H1 (cell line): ENCODE results near the gene SDF2L1. TPM values are rescaled to one million over a fixed set of nuclear protein-coding genes. Genes with fewer than 3 reads are reported as not detected.

Source experiments
- CBX5 ChIP-seq: fragments of 300-800, 300-1000 bp; sonication (generic); IDR thresholded peaks from 2 replicates; pipeline ENCODE4 v1.7.1; 2016; ENCODE audit warnings: antibody characterized with exemption, low read length, low read depth
- CHD2 ChIP-seq: IDR thresholded peaks from 2 replicates; pipeline ENCODE4 v1.6.1; 2012; ENCODE audit warnings: low read length, improper control_type of control experiment
- KDM5A ChIP-seq: fragments of 200-600 bp; IDR thresholded peaks from 2 replicates; pipeline ENCODE4 v1.7.1; 2012; ENCODE audit warnings: mild to moderate bottlenecking, low read length, inconsistent platforms, mixed read lengths
- USF2 ChIP-seq: IDR thresholded peaks from 2 replicates; pipeline ENCODE4 v1.6.1; 2011; ENCODE audit warnings: low read length, improper control_type of control experiment
- polyA plus RNA-seq, 7 experiments: library from polyadenylated mRNA; depleted of rRNA in 3 of 7; stranded (reverse) in 5 of 7; unstranded in 2 of 7; fragments of >200 nt in 5 of 7; fragments of 200-250 nt in 2 of 7; gene quantifications; 1 replicate in 5 of 7; 2 replicates in 1 of 7; 4 replicates in 1 of 7; pipeline versions ENCODE4 v1.2.1 to v1.2.3, GENCODE V29; 2011 to 2013; ENCODE audit warnings: missing spikeins in 2 of 7, mixed read lengths in 2 of 7
- total RNA-seq: library from RNA; stranded (reverse); fragmentation: NEBNext Ultra II Directional; extraction: Animal tissue kit (Norgen Biotek cat#: 25700); gene quantifications from 2 replicates; pipeline ENCODE4 v1.2.1, GENCODE V29; 2021
- TF ChIP-seq, protein P1 (sequence below): fragments of 300-600 bp; sonication (generic); IDR thresholded peaks from 2 replicates; pipeline ENCODE4 v1.7.1; 2012; ENCODE audit warnings: low read length, moderate library complexity, mild to moderate bottlenecking, inconsistent platforms; ENCODE audit not compliant: insufficient replicate concordance

SDF2L1 gene
- total and polyA plus RNA-seq, 2 of the 8 experiments (the other 6 are each of a cell fraction or from before 2014, with no cell fraction given), result 51.1 to 59.6 TPM

DNA sequence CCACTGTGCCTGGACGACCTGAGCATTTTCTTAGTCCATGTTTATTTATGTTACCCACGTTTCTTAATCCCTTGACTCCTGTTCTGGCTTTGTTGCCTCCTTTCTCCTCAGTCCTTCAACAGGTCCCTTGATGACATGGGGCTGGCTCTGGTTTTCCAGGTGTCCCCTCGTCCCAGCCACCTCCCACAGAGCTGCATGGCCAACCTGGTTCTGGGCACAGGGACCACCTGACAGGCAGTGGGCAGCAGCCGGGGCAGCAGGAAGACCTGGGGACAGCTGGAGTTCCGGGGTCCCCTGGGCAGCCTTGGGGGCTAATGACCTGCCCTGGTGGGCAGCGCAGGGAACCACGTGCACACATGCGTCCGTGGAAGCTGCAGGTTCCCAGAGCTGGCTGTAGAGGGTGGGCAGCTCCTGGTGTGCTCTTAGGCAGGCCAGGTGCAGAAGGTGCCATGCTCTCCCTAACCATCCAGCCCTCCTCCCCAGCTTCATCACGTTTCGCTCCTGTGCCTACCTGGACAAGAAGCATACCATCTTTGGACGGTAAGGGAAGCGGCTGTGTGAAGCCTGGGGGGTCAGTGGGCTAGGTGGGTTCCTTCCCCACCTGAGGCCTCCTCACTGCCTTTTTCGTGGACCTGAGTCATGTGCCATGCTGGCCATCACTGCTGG is 51.4 kb downstream of the SDF2L1 start (continued):
- TF ChIP-seq, protein P1, sequence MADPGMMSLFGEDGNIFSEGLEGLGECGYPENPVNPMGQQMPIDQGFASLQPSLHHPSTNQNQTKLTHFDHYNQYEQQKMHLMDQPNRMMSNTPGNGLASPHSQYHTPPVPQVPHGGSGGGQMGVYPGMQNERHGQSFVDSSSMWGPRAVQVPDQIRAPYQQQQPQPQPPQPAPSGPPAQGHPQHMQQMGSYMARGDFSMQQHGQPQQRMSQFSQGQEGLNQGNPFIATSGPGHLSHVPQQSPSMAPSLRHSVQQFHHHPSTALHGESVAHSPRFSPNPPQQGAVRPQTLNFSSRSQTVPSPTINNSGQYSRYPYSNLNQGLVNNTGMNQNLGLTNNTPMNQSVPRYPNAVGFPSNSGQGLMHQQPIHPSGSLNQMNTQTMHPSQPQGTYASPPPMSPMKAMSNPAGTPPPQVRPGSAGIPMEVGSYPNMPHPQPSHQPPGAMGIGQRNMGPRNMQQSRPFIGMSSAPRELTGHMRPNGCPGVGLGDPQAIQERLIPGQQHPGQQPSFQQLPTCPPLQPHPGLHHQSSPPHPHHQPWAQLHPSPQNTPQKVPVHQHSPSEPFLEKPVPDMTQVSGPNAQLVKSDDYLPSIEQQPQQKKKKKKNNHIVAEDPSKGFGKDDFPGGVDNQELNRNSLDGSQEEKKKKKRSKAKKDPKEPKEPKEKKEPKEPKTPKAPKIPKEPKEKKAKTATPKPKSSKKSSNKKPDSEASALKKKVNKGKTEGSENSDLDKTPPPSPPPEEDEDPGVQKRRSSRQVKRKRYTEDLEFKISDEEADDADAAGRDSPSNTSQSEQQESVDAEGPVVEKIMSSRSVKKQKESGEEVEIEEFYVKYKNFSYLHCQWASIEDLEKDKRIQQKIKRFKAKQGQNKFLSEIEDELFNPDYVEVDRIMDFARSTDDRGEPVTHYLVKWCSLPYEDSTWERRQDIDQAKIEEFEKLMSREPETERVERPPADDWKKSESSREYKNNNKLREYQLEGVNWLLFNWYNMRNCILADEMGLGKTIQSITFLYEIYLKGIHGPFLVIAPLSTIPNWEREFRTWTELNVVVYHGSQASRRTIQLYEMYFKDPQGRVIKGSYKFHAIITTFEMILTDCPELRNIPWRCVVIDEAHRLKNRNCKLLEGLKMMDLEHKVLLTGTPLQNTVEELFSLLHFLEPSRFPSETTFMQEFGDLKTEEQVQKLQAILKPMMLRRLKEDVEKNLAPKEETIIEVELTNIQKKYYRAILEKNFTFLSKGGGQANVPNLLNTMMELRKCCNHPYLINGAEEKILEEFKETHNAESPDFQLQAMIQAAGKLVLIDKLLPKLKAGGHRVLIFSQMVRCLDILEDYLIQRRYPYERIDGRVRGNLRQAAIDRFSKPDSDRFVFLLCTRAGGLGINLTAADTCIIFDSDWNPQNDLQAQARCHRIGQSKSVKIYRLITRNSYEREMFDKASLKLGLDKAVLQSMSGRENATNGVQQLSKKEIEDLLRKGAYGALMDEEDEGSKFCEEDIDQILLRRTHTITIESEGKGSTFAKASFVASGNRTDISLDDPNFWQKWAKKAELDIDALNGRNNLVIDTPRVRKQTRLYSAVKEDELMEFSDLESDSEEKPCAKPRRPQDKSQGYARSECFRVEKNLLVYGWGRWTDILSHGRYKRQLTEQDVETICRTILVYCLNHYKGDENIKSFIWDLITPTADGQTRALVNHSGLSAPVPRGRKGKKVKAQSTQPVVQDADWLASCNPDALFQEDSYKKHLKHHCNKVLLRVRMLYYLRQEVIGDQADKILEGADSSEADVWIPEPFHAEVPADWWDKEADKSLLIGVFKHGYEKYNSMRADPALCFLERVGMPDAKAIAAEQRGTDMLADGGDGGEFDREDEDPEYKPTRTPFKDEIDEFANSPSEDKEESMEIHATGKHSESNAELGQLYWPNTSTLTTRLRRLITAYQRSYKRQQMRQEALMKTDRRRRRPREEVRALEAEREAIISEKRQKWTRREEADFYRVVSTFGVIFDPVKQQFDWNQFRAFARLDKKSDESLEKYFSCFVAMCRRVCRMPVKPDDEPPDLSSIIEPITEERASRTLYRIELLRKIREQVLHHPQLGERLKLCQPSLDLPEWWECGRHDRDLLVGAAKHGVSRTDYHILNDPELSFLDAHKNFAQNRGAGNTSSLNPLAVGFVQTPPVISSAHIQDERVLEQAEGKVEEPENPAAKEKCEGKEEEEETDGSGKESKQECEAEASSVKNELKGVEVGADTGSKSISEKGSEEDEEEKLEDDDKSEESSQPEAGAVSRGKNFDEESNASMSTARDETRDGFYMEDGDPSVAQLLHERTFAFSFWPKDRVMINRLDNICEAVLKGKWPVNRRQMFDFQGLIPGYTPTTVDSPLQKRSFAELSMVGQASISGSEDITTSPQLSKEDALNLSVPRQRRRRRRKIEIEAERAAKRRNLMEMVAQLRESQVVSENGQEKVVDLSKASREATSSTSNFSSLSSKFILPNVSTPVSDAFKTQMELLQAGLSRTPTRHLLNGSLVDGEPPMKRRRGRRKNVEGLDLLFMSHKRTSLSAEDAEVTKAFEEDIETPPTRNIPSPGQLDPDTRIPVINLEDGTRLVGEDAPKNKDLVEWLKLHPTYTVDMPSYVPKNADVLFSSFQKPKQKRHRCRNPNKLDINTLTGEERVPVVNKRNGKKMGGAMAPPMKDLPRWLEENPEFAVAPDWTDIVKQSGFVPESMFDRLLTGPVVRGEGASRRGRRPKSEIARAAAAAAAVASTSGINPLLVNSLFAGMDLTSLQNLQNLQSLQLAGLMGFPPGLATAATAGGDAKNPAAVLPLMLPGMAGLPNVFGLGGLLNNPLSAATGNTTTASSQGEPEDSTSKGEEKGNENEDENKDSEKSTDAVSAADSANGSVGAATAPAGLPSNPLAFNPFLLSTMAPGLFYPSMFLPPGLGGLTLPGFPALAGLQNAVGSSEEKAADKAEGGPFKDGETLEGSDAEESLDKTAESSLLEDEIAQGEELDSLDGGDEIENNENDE, result no peak
- TF ChIP-seq CBX5, result no peak
- no peak for TF ChIP-seq USF2
- no peak for TF ChIP-seq KDM5A
- no peak for TF ChIP-seq CHD2
